SJCRH30 (cell line): ENCODE data around the gene CERCAM. TPM values are rescaled to one million over a fixed set of nuclear protein-coding genes. Genes with fewer than 3 reads are reported as not detected.

Source experiments
- DNase-seq, 2 experiments: peaks; one replicate each; pipeline ENCODE4 v3.0.0-alpha.2; 2015 to 2020
- H3K27ac ChIP-seq: fragments of 250-450 bp; sonication (Bioruptor Pico); 2 replicates; pipeline ENCODE4 v1.5.1; 2020; ENCODE audit warnings: mild to moderate bottlenecking, moderate library complexity
- H3K27me3 ChIP-seq: fragments of 250-450 bp; sonication (Bioruptor Pico); 2 replicates; pipeline ENCODE4 v1.5.1; 2020; ENCODE audit warnings: mild to moderate bottlenecking, moderate library complexity
- H3K36me3 ChIP-seq: fragments of 250-450 bp; sonication (Bioruptor Pico); 2 replicates; pipeline ENCODE4 v1.5.1; 2020; ENCODE audit warnings: mild to moderate bottlenecking, moderate library complexity
- H3K4me1 ChIP-seq: fragments of 250-450 bp; sonication (Bioruptor Pico); 2 replicates; pipeline ENCODE4 v1.5.1; 2020; ENCODE audit warnings: mild to moderate bottlenecking, moderate library complexity
- H3K4me3 ChIP-seq: fragments of 250-450 bp; sonication (Bioruptor Pico); 2 replicates; pipeline ENCODE4 v1.5.1; 2020; ENCODE audit warnings: mild to moderate bottlenecking, moderate library complexity
- H3K9me3 ChIP-seq: fragments of 250-450 bp; sonication (Bioruptor Pico); replicated peaks from 2 replicates; pipeline ENCODE4 v1.5.1; 2020; ENCODE audit warnings: mild to moderate bottlenecking, moderate library complexity
- total RNA-seq: library from RNA; depleted of rRNA; stranded (reverse); fragments of >200 nt; shearing (Covaris generic); gene quantifications from 2 replicates; pipeline ENCODE4 v1.2.3, GENCODE V29; 2014

The CERCAM gene
- total RNA-seq, 1 experiment from 2014 or later: 27.7 TPM

DNA sequence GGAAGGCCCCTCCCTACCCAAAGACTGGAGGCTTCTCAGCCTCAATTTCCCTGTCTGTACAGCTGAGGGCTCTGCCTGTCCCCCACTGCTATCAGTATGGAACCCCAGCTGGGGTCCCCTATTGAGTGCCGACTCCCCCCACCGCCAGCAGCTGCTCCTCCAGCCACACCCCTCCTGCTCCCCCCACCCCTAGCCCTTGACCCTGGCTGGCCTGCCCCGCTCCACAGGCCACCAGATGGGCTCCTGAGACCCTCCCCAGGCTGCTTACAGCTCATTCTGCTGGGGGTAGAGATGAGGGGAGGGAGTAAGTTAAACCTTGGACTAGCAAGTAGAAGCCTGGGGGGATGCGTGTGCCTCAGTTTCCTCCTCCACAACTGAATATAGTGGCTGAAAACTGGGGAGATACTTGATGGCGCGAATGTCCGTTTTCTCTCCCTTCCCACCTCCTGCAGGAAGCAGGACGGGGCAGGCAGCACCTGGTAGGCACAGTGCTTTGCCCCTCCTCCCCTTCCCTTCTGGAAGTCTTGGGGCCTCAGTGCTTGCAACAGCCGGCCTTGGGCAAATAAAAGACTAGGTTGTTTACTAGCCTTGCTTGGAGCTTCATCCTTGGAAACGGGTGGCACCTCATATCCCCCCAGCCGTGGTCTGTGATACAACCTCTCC is 30.4 kb upstream of the CERCAM start:
- no peaks in the 10 kb centered on the region for H3K27me3 ChIP-seq
- DNase-seq: no peak
- no peaks in the 10 kb centered on the region for H3K9me3 ChIP-seq
- H3K4me3 ChIP-seq: no peak overlapping the region
- H3K36me3 ChIP-seq: peaks cover 38% of the 10 kb centered on the region
- H3K4me1 ChIP-seq: no peaks in the 10 kb centered on the region
- H3K27ac ChIP-seq: no peak overlapping the region

DNA sequence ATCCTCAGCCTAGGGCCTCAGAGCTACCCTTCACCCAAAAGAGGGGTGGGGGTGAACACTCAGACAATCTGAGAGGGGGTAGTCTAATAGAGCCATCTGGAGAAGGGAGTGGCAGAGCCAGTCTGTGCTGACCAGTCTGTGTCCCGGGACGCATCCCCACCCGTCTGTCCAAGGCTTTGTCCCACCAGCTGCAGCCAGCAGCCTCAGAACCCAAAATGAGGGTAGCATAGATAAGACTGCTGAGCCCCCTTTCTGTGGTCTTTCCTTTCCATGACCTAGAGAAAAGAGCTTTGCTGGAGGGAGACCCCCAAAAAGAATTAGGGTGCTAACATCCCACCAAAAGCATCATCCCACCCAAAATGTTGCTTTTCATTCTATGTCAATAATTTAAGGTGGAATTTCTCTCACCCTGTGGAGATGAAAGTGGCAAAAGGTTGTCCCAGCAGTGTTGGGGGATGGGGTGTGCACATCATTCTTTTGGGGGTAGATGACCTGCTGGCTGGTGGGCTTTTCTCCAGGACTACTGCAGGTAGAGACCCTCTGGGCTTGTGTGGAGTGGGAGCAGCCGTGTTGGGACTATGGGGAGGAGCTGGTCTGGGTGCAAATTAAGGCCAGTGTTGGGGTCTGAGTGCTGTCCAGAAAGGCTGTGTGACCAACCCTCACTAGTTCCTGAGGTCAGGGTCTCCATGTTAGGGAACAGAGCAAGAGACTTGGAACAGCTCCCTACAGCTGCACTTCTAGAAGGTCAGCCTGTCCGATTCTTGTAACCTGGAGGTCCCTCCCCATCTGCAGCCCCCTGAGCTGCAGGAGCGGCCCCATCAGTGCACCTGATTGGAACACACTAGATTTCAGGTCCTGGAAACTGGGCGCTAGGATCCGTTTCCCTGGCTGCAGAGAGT is 29.6 kb upstream of the CERCAM start:
- no peaks in the 10 kb centered on the region for H3K4me1 ChIP-seq
- no peaks in the 10 kb centered on the region for H3K27me3 ChIP-seq
- H3K4me3 ChIP-seq: no peak overlapping the region
- DNase-seq: no peak
- peaks cover 38% of the 10 kb centered on the region for H3K36me3 ChIP-seq
- no peak overlapping the region for H3K27ac ChIP-seq
- H3K9me3 ChIP-seq: no peaks in the 10 kb centered on the region

DNA sequence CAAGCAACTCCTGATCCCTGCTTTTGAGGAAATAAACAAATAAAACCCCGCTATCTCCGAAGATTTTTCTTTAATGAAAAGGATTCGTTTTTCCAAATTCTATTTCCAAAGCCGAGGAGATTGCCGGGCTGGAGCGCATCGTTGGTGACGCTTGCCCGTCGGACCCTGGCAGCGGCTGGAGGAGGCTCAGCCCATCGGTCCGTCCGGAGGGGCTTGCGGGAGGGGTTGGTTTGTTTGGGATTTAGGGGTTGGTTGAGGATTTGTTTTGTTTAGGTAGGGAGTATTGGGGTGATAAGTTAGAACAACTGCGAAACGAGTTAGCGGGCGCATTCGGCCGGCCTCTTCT is 28.7 kb upstream of the CERCAM start:
- DNase-seq: no peak
- no peaks in the 10 kb centered on the region for H3K9me3 ChIP-seq
- H3K27me3 ChIP-seq: no peaks in the 10 kb centered on the region
- no peak overlapping the region for H3K4me3 ChIP-seq
- no peak overlapping the region for H3K27ac ChIP-seq
- no peaks in the 10 kb centered on the region for H3K4me1 ChIP-seq
- peaks cover 38% of the 10 kb centered on the region for H3K36me3 ChIP-seq

DNA sequence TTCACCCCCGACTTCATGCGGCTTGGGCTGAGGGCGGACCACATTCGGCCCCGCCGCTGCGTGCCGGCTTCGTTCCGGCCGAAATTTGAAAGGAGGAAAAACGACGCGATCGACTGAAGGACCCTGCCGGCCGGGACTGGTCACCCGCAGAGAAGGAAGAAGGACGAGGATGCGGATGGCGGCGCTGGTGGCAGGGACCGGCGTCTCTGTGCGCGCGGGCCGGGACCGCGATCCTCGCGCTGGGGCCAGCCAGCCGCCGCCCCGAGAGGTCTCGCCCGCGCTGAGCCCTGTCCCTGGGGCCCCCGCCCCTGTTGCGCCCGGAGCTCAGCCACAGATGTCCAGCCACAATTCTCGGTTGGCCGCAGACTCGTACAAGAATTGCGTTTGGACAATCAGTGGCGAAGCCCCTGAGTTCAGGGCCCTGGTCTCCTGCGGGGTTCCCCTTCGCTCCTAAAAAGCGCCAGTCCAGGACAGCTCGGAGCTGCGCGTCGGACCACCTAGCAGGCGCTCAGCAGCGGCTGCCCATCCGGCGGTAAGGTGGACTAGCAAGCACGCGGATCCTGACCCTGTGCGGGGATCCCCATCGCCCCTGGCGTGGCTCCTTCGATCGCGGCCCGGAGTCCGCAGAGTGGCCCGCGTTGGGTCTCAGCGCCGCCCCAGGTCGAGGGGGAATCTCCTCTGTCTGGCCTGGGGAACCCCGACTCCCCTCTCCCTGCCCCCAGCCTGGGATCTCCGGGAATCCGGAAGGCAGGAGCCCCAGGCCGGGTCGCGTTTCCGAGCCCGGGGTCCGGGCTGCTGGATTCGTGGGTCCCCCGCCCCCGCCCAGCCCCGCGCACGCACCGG is 28.1 kb upstream of the CERCAM start:
- Histone ChIP-seq H3K4me1 (no peaks in the 10 kb centered on the region), H3K27me3 (no peaks in the 10 kb centered on the region), H3K27ac (no peak overlapping the region), H3K9me3 (no peaks in the 10 kb centered on the region), H3K36me3 (peaks cover 37% of the 10 kb centered on the region), H3K4me3 (no peak overlapping the region)
- no peak for DNase-seq

DNA sequence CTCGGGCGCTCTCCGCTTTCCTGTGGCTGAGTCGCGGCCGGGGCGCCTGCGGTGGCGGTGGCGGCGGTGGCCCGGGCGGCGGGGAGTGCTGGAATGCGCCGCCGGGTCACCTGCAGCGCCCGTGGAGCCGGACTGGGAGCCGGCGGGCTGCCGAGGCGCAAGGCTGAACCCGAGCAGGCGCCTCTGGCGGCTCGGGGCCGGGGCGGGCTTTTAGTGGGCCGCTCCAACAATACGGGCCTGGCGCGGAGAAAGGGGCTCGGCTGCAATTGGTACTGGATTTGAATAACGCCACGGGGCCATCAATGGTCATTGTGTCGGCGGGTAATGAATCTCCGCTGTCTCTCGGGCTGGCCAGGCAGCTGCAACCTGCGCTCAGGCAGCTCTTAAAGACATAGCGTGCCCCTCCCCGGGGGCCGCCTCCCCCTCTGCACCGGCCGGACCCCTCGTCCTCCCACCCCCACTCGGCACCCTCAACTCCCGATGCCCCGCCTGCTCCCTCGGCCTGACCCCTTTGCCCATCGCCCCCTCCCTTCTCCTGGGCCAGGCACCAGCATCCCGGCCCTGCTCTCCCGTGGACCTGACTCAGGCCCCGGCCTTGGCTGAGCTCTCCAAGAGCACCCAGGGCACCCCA is 27.4 kb upstream of the CERCAM start:
- no peak for DNase-seq

DNA sequence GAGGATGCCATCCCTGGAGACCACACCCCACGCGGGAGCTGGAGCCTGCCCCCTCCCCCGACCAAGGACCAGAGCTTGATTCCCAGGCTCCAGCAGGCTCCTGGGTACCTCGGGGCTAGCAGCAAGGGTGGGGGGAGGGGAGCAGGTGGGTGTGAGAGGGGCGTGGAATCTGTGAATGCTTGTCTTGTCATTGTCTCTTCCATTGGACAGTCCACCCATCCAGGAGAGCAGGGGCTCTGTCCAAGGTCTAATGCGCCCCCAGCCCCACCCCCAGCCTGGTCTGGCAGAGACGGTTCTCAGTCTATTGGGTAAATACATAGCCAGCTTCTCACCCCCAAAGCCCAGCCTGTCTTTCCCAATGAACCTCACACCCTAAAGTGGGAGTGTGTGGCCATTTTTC is 26.7 kb upstream of the CERCAM start:
- no peak overlapping the region for H3K4me3 ChIP-seq
- peaks cover 25% of the 10 kb centered on the region for H3K36me3 ChIP-seq
- DNase-seq: no peak
- H3K27me3 ChIP-seq: no peaks in the 10 kb centered on the region
- no peaks in the 10 kb centered on the region for H3K4me1 ChIP-seq
- no peaks in the 10 kb centered on the region for H3K9me3 ChIP-seq
- H3K27ac ChIP-seq: no peak overlapping the region

More for the DNA sequence above, 27.4 kb upstream of the CERCAM start:
- Histone ChIP-seq H3K9me3 (no peaks in the 10 kb centered on the region), H3K27ac (no peak overlapping the region), H3K4me3 (no peak overlapping the region), H3K27me3 (no peaks in the 10 kb centered on the region), H3K36me3 (peaks cover 30% of the 10 kb centered on the region), H3K4me1 (no peaks in the 10 kb centered on the region)

DNA sequence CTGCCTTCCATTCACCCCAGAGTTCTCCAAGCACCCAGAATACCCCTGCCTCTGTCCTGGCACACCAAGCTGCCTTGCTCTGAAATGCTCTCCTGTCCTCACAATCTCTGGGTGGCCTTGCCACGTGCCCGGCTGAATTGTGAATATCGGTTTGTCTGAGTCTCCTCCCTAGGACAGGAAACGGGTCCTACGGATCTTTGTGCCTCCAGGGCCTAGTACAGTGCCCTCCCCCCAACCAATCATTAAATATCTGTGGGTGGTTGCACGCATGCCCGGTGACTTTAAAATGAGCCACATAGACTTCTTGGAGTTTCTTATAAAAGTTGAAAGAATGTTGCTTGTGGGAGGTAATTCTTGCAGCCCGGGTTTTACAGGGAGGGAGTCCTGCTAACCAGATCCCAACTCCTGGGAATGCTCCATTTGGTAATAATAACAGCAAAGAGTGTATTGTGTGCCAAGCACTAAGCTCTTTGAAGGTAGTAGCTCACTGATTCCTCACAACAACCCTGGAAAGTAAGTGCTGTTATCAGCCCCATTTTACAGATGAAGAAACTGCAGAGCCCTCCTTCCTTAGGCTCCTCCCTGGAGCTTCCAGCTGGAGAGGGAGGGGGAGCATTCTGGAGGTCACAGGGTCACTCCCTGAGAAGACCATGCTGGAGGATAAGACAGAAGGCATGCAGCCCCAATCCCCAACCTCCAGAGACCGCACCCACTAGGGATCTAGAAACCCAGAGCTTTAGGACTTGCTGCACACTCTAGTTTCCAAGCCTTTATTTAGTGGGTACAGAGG is 26.1 kb upstream of the CERCAM start:
- Histone ChIP-seq H3K36me3 (peaks cover 19% of the 10 kb centered on the region), H3K27ac (no peak overlapping the region), H3K4me3 (no peak overlapping the region), H3K4me1 (peaks cover 1% of the 10 kb centered on the region; the same call in 1 of the 2 replicates), H3K27me3 (no peaks in the 10 kb centered on the region), H3K9me3 (no peaks in the 10 kb centered on the region)
- DNase-seq: no peak

DNA sequence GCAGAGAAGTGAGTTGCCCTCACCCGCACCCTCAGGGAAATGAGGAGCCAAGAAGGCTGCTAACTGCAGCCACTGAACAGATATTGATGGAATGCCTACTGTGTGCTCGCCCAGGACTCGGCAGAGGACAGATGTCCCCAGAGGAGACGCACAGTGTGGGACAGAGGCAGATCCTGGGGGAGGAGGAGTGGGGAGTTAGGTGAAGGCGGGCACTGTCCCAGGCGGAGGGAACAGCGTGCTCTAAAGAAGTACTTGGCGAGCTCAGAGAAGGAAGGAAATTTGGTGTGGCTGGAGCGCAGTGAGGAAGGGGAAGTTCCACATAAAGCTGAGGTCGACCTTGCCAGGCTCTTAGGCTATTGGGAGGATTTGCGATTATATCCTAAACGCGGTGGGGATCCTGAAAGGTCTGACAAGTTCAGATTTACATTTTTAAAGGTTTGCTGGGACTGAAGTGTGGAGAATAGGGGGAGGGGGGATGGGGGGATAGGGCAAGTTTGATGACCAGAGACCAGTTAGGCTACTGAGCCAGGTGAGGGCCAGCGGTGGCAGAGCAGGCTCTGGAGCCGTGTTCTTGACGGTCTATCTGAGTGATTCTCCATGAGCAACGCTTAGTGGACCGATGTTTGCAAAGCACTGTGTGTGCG is 23.6 kb upstream of the CERCAM start:
- H3K27ac ChIP-seq: no peak overlapping the region
- no peaks in the 10 kb centered on the region for H3K9me3 ChIP-seq
- DNase-seq: no peak
- no peak overlapping the region for H3K4me3 ChIP-seq
- H3K4me1 ChIP-seq: peaks cover 8% of the 10 kb centered on the region; the same call in 1 of the 2 replicates
- H3K36me3 ChIP-seq: peaks cover 5% of the 10 kb centered on the region; the same call in 1 of the 2 replicates
- H3K27me3 ChIP-seq: no peaks in the 10 kb centered on the region

DNA sequence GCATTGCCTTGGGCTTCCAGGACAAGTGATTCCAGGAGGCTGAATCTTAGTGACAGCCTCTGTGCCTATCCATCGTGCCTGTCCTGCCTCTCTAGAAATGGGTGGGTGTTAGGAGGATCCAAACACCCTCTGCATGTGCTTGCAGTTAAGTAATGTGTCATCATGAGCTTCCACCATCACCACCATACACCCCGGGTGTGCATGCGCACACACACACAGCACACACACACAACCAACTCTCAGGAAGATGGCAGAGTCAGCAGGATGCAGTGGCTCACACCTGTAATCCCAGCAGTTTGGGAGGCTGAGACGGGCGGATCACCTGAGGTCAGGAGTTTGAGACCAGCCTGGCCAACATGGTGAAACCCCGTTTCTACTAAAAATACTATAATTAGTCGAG is 22.8 kb upstream of the CERCAM start:
- DNase-seq: no peak
- Histone ChIP-seq H3K4me3 (no peak overlapping the region), H3K27me3 (no peaks in the 10 kb centered on the region), H3K4me1 (peaks cover 8% of the 10 kb centered on the region; the same call in 1 of the 2 replicates), H3K9me3 (no peaks in the 10 kb centered on the region), H3K27ac (no peak overlapping the region), H3K36me3 (no peaks in the 10 kb centered on the region)

DNA sequence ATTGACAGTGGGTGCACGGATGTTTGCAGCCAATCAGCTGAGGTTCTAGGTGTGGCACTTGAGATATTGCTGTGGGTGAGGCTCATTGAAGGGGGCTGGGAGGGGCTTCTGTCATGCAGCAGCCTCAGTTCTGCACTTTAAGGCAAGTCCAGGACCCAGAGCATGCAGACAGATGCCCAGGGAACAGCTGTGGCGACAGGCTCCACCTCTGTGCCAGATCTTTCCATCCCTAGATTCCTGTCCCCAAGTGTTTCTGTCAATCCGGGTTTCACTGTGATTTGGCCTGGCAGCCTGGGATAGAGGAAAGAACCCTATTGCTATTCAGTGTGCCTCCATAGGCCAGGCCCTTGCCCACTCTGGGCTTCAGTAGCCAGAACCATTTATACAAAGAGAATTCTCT is 20.8 kb upstream of the CERCAM start:
- H3K9me3 ChIP-seq: no peaks in the 10 kb centered on the region
- peaks cover 8% of the 10 kb centered on the region; the same call in 1 of the 2 replicates for H3K4me1 ChIP-seq
- DNase-seq: peak; percentile 60 to 72
- no peak overlapping the region for H3K27ac ChIP-seq
- H3K4me3 ChIP-seq: no peak overlapping the region
- H3K27me3 ChIP-seq: no peaks in the 10 kb centered on the region
- no peaks in the 10 kb centered on the region for H3K36me3 ChIP-seq

DNA sequence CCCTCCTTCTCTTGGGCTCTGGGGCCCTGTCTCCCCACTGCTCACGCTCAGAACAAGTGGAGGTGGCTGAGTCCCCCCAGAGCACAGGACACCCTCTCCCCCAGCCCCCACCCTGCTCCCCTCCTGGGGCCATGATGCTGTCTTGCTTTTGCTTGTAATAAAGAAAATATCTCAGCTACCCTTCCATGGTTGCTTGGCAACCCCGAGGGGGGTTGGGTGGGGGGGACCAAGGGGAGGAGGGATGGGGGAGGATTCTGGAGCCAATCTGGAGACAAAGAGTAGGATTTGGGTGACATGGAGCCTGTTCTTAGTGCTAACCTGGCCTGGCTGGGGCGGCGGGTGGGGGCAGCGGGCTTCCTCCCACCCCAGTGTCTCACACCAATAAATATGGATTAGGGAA is 16.1 kb upstream of the CERCAM start:
- H3K27ac ChIP-seq: no peak overlapping the region
- peaks cover 17% of the 10 kb centered on the region for H3K4me1 ChIP-seq

DNA sequence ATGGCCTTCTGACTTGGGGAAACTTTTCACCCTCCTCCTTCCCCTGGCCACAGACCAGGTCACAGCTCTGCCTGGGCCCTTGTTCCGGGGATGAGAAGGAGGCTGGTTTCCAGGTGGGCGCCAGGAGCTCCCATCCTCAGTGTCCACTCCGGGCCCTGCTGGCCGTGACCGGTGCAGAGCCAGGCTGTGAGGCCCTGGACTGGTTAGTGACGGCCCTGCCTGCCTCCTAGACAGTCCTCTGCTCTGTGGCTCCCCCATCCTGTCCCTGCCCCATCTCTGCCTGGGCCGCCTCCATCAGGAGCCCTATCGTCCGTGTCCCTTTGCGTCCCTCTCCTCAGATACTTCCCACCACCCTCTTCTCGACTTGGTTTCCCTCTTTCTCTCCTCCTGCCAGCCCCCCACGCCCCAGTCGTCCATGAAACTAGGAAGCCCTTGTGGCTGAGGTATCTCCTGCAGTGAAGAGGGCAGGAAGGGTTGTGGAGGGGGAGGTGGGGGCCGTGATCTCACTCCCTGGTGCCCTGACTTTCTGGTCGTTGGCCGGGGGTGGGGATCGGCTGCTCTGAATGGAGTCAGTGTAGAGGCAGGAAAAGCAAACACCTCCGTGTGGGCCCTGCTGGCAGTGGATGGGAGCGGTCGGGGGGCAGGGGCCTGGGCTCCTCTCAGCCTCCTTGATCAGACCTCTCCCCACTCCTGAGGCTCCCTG is 15.4 kb upstream of the CERCAM start:
- Histone ChIP-seq H3K27me3 (peaks cover 4% of the 10 kb centered on the region; the same call in 1 of the 2 replicates), H3K27ac (no peak overlapping the region), H3K9me3 (no peaks in the 10 kb centered on the region), H3K4me3 (no peak overlapping the region), H3K4me1 (peaks cover 11% of the 10 kb centered on the region), H3K36me3 (no peaks in the 10 kb centered on the region)
- DNase-seq: no peak

More for the DNA sequence above, 16.1 kb upstream of the CERCAM start:
- H3K27me3 ChIP-seq: peaks cover 4% of the 10 kb centered on the region; the same call in 1 of the 2 replicates
- DNase-seq: no peak
- no peaks in the 10 kb centered on the region for H3K36me3 ChIP-seq
- no peaks in the 10 kb centered on the region for H3K9me3 ChIP-seq
- H3K4me3 ChIP-seq: no peak overlapping the region

DNA sequence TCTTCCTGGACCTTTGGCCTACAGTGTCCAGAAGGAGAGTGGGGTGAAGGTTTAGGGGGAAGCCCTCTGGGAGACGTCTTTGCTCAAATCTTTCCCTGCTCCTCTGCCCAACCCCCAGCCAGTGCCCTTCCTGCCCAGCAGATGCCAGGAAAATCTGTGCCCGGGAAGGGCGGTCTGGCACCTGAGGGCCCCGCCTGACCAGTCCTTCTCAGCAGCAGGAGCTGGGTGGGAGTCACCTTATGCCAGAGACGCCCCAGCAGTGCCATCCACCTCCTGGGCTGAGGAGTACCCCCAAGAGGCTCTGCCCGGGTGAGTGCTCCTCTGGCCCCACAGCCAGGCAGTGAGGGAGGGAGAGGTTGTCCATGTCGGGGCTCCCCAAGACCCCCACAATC is 14.9 kb upstream of the CERCAM start:
- Histone ChIP-seq H3K4me1 (peaks cover 11% of the 10 kb centered on the region), H3K27me3 (peaks cover 4% of the 10 kb centered on the region; the same call in 1 of the 2 replicates), H3K9me3 (no peaks in the 10 kb centered on the region), H3K36me3 (no peaks in the 10 kb centered on the region), H3K27ac (no peak overlapping the region), H3K4me3 (no peak overlapping the region)
- DNase-seq: no peak
